GM12878 (cell line): ENCODE results near the gene PXT1. TPM values are rescaled to one million over a fixed set of nuclear protein-coding genes. Genes with fewer than 3 reads are reported as not detected.

Experiments used
- ATAC-seq: fragments of 200-7000 bp; cut with Tn5 transposase; 3 replicates; pipeline ENCODE4 v1.9.1; 2020; ENCODE audit warnings: mild to moderate bottlenecking, moderate library complexity
- BruUV-seq: library from RNA; stranded (reverse); fragments of 400-500 nt; replicated peaks from 2 replicates; lab custom pipeline; 2021; lab: Mats Ljungman, UMichigan
- CTCF ChIA-PET: fragments of 300-600 bp; sonication (Branson Sonifier 250); formaldehyde crosslinking; extraction: SDS; loops from one replicate; lab custom pipeline; 2021; ENCODE audit warnings: inconsistent platforms; lab: Yijun Ruan, JAX
- POLR2A ChIA-PET: fragments of 350-600 bp; formaldehyde crosslinking; extraction: SDS; loops from one replicate; lab custom pipeline; 2021; ENCODE audit warnings: inconsistent platforms; lab: Charles Lee
- RAD21 ChIA-PET: fragments of 300-600 bp; sonication (Branson Sonifier 250); formaldehyde crosslinking; loops from one replicate; lab custom pipeline; 2023; ENCODE audit warnings: antibody characterized with exemption; ENCODE audit not compliant: unreplicated experiment; lab: Charles Lee
- SMC1A ChIA-PET: fragments of 300-600 bp; sonication (Branson Sonifier 250); formaldehyde crosslinking; loops from one replicate; lab custom pipeline; 2023; ENCODE audit not compliant: unreplicated experiment, uncharacterized antibody; lab: Charles Lee
- DNase-seq: peaks from one replicate; pipeline ENCODE4 v3.0.0-alpha.2; 2011; ENCODE audit warnings: low read depth, low spot score
- FAIRE-seq: peaks from 3 replicates; lab custom pipeline; 2011; peaks lifted over from hg19 to GRCh38; lab: Jason Lieb, UNC
- H2AFZ ChIP-seq: 2 replicates; pipeline ENCODE4 v1.6.0; 2011; ENCODE audit warnings: low read depth, low read length, control low read depth; ENCODE audit not compliant: control insufficient read depth
- H3K27ac ChIP-seq: 2 replicates; pipeline ENCODE4 v1.5.1; 2011; ENCODE audit warnings: control low read depth; ENCODE audit not compliant: control insufficient read depth, insufficient read depth
- H3K27me3 ChIP-seq, 2 experiments: replicated peaks in 1 of 2; 2 replicates each; pipeline versions ENCODE4 v1.6.0 to v1.6.1; 2011; ENCODE audit warnings: low read length in 1 of 2; ENCODE audit not compliant: control insufficient read depth in 2 of 2, insufficient read depth in 2 of 2
- H3K36me3 ChIP-seq, 2 experiments: 2 replicates each; pipeline ENCODE4 v1.5.1; 2011; ENCODE audit warnings: low read length in 1 of 2; ENCODE audit not compliant: control insufficient read depth in 2 of 2, insufficient read depth in 2 of 2
- H3K4me1 ChIP-seq: 2 replicates; pipeline ENCODE4 v1.6.1; 2011; ENCODE audit warnings: mild to moderate bottlenecking, low read length, moderate library complexity, mixed read lengths; ENCODE audit not compliant: control insufficient read depth, insufficient read depth
- H3K4me2 ChIP-seq: 2 replicates; pipeline ENCODE4 v1.6.0; 2011; ENCODE audit warnings: control low read depth; ENCODE audit not compliant: control insufficient read depth, insufficient read depth
- H3K4me3 ChIP-seq: fragments of 200-600 bp; sonication (generic); 2 replicates; pipeline ENCODE4 v1.5.1; 2016
- H3K79me2 ChIP-seq: 2 replicates; pipeline ENCODE4 v1.6.0; 2011; ENCODE audit warnings: low read length; ENCODE audit not compliant: control insufficient read depth, insufficient read depth
- H3K9ac ChIP-seq: 2 replicates; pipeline ENCODE4 v1.8.0; 2011; ENCODE audit warnings: low read length, control low read depth, mixed read lengths; ENCODE audit not compliant: control insufficient read depth, insufficient read depth
- H3K9me3 ChIP-seq: replicated peaks from 3 replicates; pipeline ENCODE4 v1.5.1; 2011; ENCODE audit warnings: mild to moderate bottlenecking, low read length; ENCODE audit not compliant: control insufficient read depth, insufficient read depth
- H4K20me1 ChIP-seq: 2 replicates; pipeline ENCODE4 v1.6.0; 2011; ENCODE audit not compliant: control insufficient read depth, insufficient read depth
- CBX3 ChIP-seq: fragments of 200-600 bp; sonication (generic); IDR thresholded peaks from 2 replicates; pipeline ENCODE4 v1.6.1; 2016; ENCODE audit warnings: low read depth, borderline replicate concordance
- CREM ChIP-seq: IDR thresholded peaks from 2 replicates; pipeline ENCODE4 v1.6.1; 2014; ENCODE audit warnings: antibody characterized with exemption, low read depth
- EED ChIP-seq: sonication (generic); IDR thresholded peaks from 2 replicates; pipeline ENCODE4 v1.6.1; 2016; ENCODE audit warnings: antibody characterized with exemption, low read depth
- KLF5 ChIP-seq: fragments of 450-650 bp; IDR thresholded peaks from 2 replicates; pipeline ENCODE4 v1.6.1; 2014; ENCODE audit warnings: mild to moderate bottlenecking; ENCODE audit not compliant: partially characterized antibody
- MTA3 ChIP-seq: IDR thresholded peaks from 2 replicates; pipeline ENCODE4 v1.6.1; 2012; ENCODE audit warnings: low read length, inconsistent platforms, borderline replicate concordance
- MYB ChIP-seq: fragments of 150-350 bp; IDR thresholded peaks from 2 replicates; pipeline ENCODE4 v1.6.1; 2014; ENCODE audit warnings: mild to moderate bottlenecking, low read depth, low read length, borderline replicate concordance
- POLR2A ChIP-seq: IDR thresholded peaks from 2 replicates; pipeline ENCODE4 v1.6.1; 2011; ENCODE audit warnings: low read depth, mild to moderate bottlenecking, low read length
- RB1 ChIP-seq: fragments of 450-650 bp; formaldehyde crosslinking; IDR thresholded peaks from 2 replicates; pipeline ENCODE4 v1.6.1; 2017; ENCODE audit warnings: mild to moderate bottlenecking, borderline replicate concordance
- WGBS: methylation state at CpG from one replicate; pipeline ENCODE4 v1.1.6; 2016; ENCODE audit warnings: low lambda C conversion rate; ENCODE audit not compliant: insufficient replicate concordance, insufficient coverage; ENCODE audit errors: missing lambda C conversion rate; 5-methylcytosine and 5-hydroxymethylcytosine counted together
- in situ Hi-C: fragments of 300-500 bp; cut with MboI; formaldehyde crosslinking; loops from 9 replicates; pipeline ENCODE4 v1.14.3; 2018; ENCODE audit warnings: mixed read lengths
- intact Hi-C: fragments of 100-400 bp; cut with micrococcal nuclease; formaldehyde crosslinking; loops from one replicate; pipeline ENCODE4 v1.14.2; 2022; ENCODE audit not compliant: unreplicated experiment
- polyA plus RNA-seq, 11 experiments: library from polyadenylated mRNA; depleted of rRNA in 4 of 11; unstranded in 6 of 11; stranded (reverse) in 5 of 11; fragments of >200 nt; fragmentation: Nextera tagmentation in 4 of 11; fragmentation: Illumina TruSeq in 1 of 11; extraction: Ambion mirVana in 4 of 11; extraction: Trizol in 1 of 11; gene quantifications; 1 replicate in 1 of 11; 2 replicates in 10 of 11; pipeline versions ENCODE4 v1.2.1 to v1.2.3, GENCODE V29; 2011 to 2016; ENCODE audit warnings: inconsistent platforms in 2 of 11, missing spikeins in 2 of 11, low read depth in 1 of 11
- total RNA-seq, 4 experiments: library from RNA; depleted of rRNA in 3 of 4; stranded (reverse); fragments of >200 nt in 3 of 4; fragmentation: Illumina TruSeq in 1 of 4; extraction: Trizol in 1 of 4; gene quantifications; 2 replicates each; pipeline versions ENCODE4 v1.2.1 to v1.2.3, GENCODE V29; 2013 to 2021
- TF ChIP-seq, protein P1 (sequence below): fragments of 450-650 bp; IDR thresholded peaks from 2 replicates; pipeline ENCODE4 v1.6.1; 2016; ENCODE audit warnings: mild to moderate bottlenecking
- TF ChIP-seq, protein P2 (sequence below): fragments of 450-650 bp; IDR thresholded peaks from 2 replicates; pipeline ENCODE4 v1.6.1; 2017; ENCODE audit warnings: mild to moderate bottlenecking, low read depth, inconsistent platforms; ENCODE audit not compliant: poor library complexity, severe bottlenecking
- TF ChIP-seq, protein P3 (sequence below): IDR thresholded peaks from 2 replicates; pipeline ENCODE4 v1.6.1; 2011; ENCODE audit warnings: low read depth, mild to moderate bottlenecking, low read length, moderate library complexity, borderline replicate concordance; ENCODE audit errors: extremely low read depth
- TF ChIP-seq, protein P4 (sequence below): IDR thresholded peaks from 2 replicates; pipeline ENCODE4 v1.6.1; 2012; ENCODE audit warnings: low read depth, low read length, improper control_type of control experiment
- TF ChIP-seq, protein P5 (sequence below): IDR thresholded peaks from 2 replicates; pipeline ENCODE4 v1.6.1; 2011; ENCODE audit warnings: borderline replicate concordance, low read depth, mild to moderate bottlenecking, moderate library complexity, low read length; ENCODE audit not compliant: insufficient read depth, poor library complexity, severe bottlenecking

The PXT1 gene
- total and polyA plus RNA-seq, 10 of the 15 experiments (the other 5 are each of a cell fraction or from before 2014, with no cell fraction given): 0.27 to 2.9 (median 0.50) TPM

DNA sequence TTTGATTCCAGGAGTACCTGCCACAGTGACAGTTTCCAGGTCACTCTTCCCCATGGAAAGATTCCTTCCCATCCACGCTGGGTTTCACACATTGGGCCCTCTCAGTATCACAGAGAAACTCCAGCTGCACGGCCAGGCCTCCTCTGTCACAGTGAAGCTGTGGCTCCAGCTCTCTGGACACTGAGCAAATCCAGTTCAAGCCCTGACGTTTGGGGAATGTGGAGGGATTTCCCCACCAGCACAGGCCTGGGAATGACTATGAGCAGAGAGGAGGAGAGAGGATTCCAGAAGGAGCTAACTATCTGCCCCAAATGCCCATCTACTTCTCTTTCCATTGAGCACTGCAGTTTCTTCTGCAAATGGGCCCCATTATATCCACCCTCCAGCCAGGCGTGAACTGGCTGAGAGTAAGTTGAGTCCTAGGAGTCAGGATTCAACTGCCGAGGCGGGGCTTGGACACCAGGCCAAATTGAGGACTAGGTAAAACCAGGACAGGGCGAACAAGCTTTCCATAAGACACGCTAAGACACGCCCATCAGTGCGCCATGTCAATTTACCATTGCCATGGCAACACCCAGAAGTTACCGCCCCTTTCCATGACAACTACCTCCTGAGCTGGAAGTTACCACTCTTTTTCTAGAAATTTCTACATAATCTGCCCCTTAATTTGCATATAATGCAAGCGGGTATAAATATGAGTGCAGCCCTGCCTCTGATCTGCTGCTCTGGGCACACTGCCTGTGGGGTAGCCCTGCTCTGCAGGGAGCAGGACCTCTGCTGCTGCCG, 96.8 kb downstream of the PXT1 start (continued):
- TF ChIP-seq, protein P1, sequence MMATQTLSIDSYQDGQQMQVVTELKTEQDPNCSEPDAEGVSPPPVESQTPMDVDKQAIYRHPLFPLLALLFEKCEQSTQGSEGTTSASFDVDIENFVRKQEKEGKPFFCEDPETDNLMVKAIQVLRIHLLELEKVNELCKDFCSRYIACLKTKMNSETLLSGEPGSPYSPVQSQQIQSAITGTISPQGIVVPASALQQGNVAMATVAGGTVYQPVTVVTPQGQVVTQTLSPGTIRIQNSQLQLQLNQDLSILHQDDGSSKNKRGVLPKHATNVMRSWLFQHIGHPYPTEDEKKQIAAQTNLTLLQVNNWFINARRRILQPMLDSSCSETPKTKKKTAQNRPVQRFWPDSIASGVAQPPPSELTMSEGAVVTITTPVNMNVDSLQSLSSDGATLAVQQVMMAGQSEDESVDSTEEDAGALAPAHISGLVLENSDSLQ: peak; percentile 81

DNA sequence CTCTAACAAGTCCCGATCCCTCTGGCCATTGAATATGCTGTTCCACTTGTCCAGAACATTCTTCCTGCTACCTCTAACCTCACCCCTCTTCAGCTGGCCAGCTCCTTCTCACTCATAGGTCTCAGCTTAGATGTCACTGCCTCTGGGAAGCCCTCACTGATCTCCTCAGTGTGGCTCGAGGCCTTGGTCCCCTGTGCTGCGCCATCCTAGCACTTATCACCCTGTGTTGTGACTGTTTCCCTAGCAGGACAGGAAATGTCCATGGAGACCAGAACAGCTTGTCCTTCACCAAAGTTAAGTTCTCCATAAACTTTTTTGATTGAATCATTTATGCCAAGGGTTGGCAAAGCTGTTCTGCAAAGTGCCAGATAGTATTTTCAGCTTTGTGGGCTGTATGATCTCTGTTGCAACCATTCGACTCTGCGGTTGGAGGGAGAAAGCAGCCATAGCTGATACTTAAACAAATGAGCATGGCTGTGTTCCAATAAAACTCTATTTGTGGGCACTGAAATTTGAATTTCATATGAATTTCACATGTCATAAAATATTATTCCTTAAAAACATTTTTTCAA, 99.5 kb downstream of the PXT1 start:
- Histone ChIP-seq H3K36me3 (no peaks in the 10 kb centered on the region), H3K4me2 (no peak overlapping the region), H4K20me1 (no peaks in the 10 kb centered on the region), H3K4me1 (peaks cover 26% of the 10 kb centered on the region), H3K27ac (no peak overlapping the region), H3K79me2 (no peaks in the 10 kb centered on the region), H3K9ac (no peak overlapping the region), H3K4me3 (no peak overlapping the region), H3K9me3 (no peaks in the 10 kb centered on the region), H3K27me3 (no peaks in the 10 kb centered on the region), H2AFZ (no peak overlapping the region)
- in situ Hi-C loops (no loop called here), intact Hi-C loops (no loop called here)
- no peak for DNase-seq
- ChIA-PET CTCF (interaction anchor here (1.2 to 19.9 kb wide), 3 partner anchors 14 to 807 kb away, joined by 3 to 483 read pairs (median 5); no protein-coding TSS in a partner anchor), SMC1A (interaction anchor here (0.8 to 13.7 kb wide), 3 partner anchors 17 to 140 kb away, joined by 3 to 386 read pairs (median 7); no protein-coding TSS in a partner anchor), POLR2A (interaction anchor here (1.4 to 3.0 kb wide), 2 partner anchors 15 kb away, joined by 5 to 9 read pairs; no protein-coding TSS in a partner anchor), RAD21 (interaction anchor here (11.6 kb wide), 1 partner anchor 13 kb away, joined by 311 read pairs; no protein-coding TSS in a partner anchor)
- 63% methylated on average over 5 of the region's 5 CpGs for WGBS
- no TSS peak for BruUV-seq
- no peak for ATAC-seq
- FAIRE-seq: no peak
- TF ChIP-seq, protein P1: no peak
- TF ChIP-seq EED: no peak
- TF ChIP-seq, protein P2, sequence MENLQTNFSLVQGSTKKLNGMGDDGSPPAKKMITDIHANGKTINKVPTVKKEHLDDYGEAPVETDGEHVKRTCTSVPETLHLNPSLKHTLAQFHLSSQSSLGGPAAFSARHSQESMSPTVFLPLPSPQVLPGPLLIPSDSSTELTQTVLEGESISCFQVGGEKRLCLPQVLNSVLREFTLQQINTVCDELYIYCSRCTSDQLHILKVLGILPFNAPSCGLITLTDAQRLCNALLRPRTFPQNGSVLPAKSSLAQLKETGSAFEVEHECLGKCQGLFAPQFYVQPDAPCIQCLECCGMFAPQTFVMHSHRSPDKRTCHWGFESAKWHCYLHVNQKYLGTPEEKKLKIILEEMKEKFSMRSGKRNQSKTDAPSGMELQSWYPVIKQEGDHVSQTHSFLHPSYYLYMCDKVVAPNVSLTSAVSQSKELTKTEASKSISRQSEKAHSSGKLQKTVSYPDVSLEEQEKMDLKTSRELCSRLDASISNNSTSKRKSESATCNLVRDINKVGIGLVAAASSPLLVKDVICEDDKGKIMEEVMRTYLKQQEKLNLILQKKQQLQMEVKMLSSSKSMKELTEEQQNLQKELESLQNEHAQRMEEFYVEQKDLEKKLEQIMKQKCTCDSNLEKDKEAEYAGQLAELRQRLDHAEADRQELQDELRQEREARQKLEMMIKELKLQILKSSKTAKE: no peak
- TF ChIP-seq, protein P3, sequence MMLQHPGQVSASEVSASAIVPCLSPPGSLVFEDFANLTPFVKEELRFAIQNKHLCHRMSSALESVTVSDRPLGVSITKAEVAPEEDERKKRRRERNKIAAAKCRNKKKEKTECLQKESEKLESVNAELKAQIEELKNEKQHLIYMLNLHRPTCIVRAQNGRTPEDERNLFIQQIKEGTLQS: no peak
- no peak for TF ChIP-seq CREM
- no peak for TF ChIP-seq CBX3
- no peak for TF ChIP-seq KLF5
- no peak for TF ChIP-seq MTA3
- no peak for TF ChIP-seq POLR2A
- TF ChIP-seq MYB: no peak
- TF ChIP-seq, protein P4, sequence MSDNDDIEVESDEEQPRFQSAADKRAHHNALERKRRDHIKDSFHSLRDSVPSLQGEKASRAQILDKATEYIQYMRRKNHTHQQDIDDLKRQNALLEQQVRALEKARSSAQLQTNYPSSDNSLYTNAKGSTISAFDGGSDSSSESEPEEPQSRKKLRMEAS: no peak
- no peak for TF ChIP-seq RB1
- TF ChIP-seq, protein P5, sequence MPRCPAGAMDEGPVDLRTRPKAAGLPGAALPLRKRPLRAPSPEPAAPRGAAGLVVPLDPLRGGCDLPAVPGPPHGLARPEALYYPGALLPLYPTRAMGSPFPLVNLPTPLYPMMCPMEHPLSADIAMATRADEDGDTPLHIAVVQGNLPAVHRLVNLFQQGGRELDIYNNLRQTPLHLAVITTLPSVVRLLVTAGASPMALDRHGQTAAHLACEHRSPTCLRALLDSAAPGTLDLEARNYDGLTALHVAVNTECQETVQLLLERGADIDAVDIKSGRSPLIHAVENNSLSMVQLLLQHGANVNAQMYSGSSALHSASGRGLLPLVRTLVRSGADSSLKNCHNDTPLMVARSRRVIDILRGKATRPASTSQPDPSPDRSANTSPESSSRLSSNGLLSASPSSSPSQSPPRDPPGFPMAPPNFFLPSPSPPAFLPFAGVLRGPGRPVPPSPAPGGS: no peak
